ENCODE measurements around the gene USP10.

DNA sequence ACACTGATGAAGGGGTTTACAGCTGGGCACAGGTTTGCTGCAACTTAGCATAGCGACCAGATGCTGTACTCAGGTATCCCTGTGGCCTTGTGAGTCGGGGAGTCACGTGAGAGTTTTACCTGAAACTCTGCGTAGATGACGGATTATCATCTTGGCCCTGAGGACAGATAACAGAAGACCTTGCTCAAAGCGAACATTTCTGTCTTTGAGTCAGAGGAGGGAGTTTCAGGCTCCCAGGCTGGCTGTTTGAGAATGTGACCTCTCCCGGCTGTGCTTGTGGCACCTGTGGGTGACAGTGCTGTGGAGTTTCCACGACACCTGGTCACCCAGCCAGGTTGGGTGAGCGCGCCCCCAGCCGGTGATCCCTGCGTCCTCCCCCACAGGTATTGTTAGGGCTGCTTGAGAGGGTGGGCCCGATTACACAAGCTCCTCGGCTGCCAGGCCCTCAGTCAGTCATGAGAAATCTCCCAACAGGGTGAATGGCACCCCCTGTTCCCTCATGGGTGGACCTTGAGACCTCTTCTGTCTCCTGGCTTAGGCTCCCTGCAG lies 75.5 kb downstream of the USP10 start:
- no peak for TF ChIP-seq MAZ (IDR thresholded peaks at IDR 0.05; ENCODE audit: borderline replicate concordance, low read depth, low read length)
- TF ChIP-seq HDAC2 (IDR thresholded peaks at IDR 0.05): no peak
- TF ChIP-seq, protein P1, sequence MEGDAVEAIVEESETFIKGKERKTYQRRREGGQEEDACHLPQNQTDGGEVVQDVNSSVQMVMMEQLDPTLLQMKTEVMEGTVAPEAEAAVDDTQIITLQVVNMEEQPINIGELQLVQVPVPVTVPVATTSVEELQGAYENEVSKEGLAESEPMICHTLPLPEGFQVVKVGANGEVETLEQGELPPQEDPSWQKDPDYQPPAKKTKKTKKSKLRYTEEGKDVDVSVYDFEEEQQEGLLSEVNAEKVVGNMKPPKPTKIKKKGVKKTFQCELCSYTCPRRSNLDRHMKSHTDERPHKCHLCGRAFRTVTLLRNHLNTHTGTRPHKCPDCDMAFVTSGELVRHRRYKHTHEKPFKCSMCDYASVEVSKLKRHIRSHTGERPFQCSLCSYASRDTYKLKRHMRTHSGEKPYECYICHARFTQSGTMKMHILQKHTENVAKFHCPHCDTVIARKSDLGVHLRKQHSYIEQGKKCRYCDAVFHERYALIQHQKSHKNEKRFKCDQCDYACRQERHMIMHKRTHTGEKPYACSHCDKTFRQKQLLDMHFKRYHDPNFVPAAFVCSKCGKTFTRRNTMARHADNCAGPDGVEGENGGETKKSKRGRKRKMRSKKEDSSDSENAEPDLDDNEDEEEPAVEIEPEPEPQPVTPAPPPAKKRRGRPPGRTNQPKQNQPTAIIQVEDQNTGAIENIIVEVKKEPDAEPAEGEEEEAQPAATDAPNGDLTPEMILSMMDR (IDR thresholded peaks at IDR 0.05): no peak
- TF ChIP-seq CHD2 (IDR thresholded peaks at IDR 0.05; ENCODE audit: low read length, partially characterized antibody): no peak
- TF ChIP-seq, protein P2, sequence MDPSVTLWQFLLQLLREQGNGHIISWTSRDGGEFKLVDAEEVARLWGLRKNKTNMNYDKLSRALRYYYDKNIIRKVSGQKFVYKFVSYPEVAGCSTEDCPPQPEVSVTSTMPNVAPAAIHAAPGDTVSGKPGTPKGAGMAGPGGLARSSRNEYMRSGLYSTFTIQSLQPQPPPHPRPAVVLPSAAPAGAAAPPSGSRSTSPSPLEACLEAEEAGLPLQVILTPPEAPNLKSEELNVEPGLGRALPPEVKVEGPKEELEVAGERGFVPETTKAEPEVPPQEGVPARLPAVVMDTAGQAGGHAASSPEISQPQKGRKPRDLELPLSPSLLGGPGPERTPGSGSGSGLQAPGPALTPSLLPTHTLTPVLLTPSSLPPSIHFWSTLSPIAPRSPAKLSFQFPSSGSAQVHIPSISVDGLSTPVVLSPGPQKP (IDR thresholded peaks at IDR 0.05; ENCODE audit: low read depth, low read length): no peak
- TF ChIP-seq SREBF2 (IDR thresholded peaks at IDR 0.05): no peak
- no peak for TF ChIP-seq SMC3 (IDR thresholded peaks at IDR 0.05)
- no peak for TF ChIP-seq EP300 (IDR thresholded peaks at IDR 0.05)

Data from A549 (cell line).